Dermis blood vessel endothelial cell (primary cell): ENCODE data around the gene ZNF574. TPM values are rescaled to one million over a fixed set of nuclear protein-coding genes. Genes with fewer than 3 reads are reported as not detected.

Source experiments
- DNase-seq: peaks from one replicate; pipeline ENCODE4 v3.0.0; 2010
- total RNA-seq: library from RNA; depleted of rRNA; stranded (reverse); fragments of >200 nt; gene quantifications from 2 replicates; pipeline ENCODE4 v1.2.3, GENCODE V29; 2014

The ZNF574 gene
- total RNA-seq, 1 donor from 2014 or later: 17.4 TPM

DNA sequence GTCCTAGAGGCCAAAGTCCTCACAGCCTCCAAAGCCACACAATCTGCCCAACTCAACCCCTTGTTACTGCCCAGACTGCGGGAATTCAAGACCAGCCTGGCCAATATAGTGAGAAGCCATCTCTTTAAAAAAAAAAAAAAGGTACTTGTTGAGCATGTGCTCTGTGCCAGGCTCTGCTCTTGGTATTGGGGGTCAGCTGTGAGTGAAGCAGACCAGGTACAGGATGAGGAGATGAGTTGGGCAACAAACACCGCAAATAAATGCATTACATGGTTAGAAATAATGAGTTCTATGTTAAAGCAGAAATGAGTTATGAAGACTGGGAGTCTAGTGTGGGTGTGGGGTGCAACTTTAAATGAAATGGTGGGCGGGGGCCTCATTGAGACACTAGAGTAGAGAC, 15.8 kb upstream of the ZNF574 start:
- no peak for DNase-seq

DNA sequence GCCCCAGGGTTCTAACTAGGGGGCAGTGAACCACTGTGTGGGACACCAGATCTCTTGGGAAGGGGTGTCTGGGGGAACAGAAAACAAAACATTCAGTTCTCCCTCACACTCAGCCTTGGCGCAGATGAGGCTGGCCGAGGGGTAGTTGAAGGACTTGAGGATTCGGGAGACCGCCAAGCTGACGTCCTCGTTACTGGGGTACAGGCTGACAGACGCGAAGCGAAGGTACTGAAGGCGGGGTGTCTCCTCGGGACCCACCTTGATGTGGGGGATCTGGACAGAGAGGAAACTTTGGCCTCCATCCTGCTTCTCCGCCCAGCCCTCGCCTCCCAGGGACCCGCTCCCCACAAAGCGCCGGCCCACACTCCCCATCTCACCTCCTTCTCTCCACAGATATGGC, 13.6 kb upstream of the ZNF574 start:
- no peak for DNase-seq

DNA sequence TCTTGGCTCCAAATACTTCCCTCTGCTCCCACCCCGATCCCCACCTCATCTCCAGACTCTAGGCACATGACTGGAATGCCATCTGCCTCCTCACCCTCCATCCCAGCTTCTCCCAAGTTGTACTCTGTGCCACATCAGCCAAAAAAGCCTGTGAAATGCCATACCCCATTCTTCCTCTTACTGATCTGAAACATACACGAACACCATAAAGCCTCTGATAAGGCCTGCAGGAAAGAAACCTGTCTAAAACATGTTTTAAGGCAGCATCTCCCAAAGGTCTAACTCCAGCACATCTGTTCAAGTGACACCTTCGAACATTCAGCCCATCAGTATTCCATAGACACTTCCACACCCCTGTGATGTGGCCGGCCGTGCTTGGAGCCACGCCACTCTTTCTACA, 11.5 kb upstream of the ZNF574 start:
- DNase-seq: no peak

DNA sequence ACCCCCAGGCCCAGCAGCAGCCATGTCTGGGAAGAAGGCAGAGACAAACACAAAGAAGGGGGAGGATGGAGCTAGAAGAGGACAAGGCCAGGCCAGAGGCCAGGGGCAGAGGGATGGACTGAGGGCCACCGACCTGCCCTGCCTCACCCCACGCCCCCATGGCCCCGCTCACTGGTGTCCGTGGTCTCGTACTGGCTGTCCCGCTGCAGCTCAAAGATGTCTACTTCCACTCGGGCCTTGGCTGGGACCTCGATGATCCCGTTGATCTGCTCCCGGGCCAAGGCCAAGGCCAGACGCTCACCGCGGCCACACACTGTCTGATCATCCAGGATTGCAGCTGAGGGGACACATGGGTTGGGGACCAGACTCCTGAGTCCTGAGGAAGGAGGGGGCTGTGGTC, 10.9 kb upstream of the ZNF574 start:
- no peak for DNase-seq

DNA sequence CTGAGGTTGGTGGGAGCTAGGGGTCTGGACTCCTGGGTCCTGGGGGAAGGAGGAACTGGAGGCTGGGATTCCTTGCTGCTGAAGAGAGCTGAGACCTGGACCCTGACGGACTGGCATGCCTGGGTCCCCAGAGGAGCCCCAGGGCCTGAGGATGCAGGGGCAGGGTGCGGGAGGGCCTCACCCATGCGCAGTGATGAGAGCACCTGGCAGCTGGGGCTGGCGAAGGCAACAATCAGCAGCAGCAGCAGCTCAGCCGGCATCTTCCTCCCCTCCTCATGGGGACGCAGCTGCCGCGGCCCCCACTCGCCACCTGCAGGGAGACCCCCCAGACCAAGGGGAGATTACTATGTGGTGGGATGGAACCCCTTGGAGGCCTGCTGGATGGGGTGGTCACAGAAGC, 10.5 kb upstream of the ZNF574 start:
- DNase-seq: no peak

DNA sequence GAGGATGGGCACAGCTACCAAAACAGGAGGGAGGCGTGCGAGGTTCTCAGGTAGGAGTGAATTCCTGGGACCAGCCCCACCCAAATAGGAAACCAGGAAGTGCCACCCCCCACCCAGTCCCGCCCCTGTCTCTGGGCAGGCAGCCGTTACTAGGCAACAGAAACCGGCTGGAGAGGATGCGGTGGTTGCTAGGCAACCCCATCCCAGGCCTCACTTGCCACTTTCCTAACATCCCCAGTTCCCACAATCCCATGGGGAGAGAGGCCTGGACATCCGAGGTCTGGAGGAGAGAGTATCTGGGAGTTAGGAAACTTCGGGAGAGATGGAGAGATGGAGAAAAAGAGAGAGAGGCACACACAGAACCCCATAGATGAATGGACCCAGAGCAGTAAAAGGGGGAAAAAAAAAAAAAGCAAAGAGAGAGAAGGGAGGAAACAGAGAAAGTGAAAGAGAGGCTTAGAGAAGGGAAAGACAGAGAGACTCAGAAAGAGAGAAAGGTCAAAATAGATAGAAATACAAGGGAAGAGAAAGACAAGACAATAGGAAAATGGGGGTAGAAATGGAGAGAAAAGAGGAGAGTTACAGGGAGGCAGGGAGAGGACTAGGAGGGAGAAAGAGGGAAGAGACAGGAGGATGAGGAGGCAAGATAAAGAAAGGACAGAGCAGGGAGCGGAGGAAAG, 9.8 kb upstream of the ZNF574 start:
- peak; percentile 17 for DNase-seq

DNA sequence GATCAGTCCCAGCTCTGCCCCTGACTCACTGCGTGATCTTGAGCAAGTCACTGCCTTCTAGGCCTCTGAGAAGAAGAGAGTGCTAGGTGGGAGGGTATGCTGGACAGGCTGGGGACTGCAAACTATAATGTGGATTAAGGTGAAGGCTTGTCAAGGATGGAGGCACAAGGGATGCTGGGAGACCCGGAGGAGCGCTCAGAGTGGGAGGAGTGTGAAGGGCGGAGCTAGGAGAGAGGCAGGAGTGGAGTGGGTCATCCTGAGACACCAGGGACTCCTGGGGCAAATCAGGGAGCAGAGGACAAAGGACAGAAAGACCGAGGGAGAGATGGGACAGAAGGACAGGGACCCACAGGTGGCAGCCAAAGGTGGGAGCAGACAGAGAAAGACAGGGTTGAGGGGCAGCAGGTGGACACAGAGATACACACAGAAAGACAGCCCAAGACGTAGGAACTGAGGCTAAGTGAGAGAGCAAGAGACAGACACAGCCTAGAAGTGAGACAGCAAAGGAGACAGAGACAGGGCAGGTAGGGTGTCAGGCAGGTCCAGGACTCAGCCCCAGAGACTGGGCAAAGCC, 8.6 kb upstream of the ZNF574 start:
- DNase-seq: no peak

DNA sequence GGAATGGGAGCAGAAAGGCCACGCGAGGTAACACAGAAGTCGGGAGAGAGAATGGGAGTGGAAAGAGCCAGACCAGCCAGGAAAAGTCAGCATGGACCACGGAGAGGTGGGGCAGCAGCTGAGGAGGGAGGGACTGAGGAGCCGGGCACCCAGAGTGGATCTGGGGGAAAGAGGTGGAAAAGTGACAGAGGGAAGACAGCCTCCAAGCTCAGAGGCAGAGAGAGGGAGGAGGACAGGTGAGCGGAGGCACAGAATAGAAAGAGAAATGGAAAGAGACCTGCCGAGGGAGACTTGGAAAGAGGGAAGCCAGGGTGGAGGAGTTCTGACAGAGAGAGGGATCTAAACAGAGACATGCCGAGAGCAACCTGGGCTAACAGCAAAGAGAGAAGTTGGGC, 7.6 kb upstream of the ZNF574 start:
- no peak for DNase-seq

DNA sequence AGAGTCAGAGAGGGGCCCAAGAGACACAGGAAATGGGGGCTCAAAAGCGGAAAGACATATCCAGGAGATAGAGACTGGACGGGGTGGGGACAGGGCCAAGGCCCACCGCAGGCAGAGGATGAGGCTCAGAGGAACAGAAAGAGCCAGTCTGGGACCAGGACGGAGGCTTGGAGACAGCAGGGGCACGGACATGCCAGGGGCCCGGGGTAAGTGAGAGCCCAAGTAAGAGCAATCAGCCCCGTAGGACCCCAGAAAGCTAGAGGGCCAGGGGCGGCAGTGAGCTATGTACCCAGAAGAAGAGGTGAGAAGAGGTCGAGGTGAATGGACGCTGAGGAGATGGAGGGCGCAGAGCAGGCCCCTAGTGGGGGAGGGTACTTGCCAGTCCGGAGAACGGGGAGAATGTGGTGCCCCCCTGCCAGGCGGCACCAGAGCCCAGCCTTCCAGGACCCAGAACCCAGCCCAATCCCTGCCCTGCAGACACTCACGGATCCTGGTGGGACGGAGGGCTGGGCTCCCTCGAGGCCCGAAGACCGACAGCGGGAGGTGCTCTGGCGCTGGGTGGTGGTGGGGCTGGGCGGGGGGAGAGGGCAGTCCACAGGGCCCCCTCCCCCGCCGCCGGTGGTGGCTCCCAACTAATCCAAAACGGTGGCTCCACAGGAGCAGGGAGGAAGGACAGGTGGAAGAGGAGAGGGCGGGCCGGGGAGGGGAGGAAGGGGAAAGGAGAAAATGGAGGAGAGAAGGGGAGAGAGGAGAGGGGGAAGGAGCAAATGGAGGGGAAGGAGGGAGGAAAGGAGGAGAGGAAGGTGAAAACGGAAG, 7.0 kb upstream of the ZNF574 start:
- no peak for DNase-seq

DNA sequence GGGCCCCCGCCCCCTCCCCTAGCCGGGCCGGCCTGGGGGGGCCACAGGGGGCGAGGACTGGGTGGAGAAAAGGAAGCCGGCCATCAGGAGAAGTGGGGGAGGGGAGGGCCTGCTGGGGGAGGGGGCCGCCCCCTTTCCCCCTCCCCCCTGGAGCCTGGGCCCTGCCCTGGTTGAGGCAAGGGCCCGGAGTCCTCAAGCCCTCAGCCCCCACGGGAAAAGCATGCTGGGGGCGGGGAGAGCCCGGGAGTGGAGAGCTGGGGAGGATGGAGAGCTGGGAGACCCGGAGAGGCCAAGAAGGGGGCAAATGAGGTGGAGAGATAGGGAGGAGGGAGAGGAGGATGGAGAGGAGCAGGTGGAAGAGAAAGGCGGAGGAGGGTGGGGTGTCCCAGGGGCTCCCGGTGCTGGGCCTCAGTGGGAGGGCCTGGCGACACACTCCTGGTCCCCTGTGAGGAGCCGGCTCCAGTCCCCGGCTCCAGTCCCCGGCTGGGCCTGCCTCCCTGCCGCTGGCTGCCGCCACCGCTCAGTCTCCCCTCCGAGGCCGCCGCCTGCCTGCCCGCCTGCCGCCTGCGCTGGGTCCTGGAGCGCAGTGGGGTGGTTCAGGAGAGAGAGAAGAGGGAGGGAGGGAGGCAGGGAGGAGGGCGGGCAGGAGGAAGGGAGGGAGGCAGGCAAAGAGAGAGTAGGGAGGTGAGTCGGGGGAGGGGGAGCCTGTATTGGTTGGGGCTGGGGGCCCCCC, 6.2 kb upstream of the ZNF574 start, which contains the start of gene GRIK5:
Gene GRIK5 (minus strand): TSS at position 588 of the 733 bp plus-strand sequence. CDS start 4,436 bp downstream, outside the sequence.
- no peak for DNase-seq

DNA sequence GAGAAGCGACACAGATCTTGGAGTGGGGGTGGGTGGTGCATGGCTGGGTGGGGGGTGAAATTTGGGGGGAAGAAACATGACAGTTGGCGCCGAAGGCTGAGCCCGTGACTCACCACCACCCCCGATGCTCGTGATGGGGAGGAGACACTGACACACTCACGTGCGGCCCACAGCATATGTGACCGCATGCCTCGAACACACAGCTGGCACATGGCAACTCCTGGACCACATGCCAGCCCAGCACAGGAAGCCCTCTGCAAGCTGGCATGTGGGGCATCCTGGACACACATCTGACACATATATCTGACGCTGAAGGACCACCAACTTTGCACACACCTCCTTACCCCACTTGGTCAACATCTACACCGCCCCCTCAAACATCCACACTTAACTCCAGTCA, 4.7 kb upstream of the ZNF574 start:
- no peak for DNase-seq

DNA sequence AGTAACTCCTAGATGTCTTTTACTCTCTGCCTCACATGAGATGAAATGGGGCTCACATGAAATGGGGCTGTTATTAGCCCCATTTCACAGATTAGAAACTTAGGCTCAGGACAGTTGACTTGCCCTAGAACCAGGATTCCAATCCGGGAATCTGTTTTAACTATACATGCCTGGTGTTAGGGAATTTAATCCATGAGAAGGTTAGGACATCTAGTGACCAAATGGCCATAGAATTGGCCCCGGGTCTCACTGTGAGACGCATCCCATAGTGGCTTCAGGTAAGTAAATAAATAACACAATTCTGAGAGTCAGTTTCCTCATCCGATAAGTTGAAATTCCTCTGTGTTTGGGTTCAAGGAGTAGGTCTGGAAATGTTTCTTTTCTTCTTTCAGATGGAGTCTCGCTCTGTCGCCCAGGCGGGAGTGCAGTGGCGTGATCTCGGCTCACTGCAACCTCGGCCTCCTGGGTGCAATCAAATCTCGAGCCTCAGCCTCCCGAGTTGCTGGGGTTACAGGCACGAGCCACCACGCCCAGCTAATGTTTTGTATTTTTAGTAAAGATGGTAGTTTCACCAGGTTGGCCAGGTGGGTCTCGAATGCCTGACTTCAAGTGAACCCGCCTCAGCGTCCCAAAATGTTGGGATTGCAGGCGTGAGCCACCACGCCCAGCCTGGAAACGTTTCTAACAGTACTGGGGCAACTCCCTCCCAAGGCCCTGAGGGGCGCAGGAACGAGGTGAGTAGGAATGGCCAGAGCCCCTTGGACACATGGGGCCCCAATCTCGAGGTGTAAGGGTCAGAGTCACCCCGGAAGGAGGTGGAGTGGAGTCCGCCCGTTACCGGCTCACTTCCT, 1.2 kb upstream of the ZNF574 start:
- peak; percentile 20 for DNase-seq

DNA sequence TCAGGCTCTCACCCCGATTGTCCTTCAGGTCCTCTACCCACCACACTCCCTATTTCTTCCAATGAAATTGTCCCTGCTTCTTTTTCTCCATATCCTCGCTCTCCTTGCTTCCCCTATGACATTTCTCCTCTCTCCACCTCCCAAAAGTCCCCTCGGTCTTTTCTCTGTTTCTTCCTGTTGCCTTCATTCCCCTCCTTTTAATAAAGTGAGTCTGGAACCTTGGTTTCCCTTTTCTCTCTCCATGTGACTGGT, 676 bp upstream of the ZNF574 start:
- no peak for DNase-seq

DNA sequence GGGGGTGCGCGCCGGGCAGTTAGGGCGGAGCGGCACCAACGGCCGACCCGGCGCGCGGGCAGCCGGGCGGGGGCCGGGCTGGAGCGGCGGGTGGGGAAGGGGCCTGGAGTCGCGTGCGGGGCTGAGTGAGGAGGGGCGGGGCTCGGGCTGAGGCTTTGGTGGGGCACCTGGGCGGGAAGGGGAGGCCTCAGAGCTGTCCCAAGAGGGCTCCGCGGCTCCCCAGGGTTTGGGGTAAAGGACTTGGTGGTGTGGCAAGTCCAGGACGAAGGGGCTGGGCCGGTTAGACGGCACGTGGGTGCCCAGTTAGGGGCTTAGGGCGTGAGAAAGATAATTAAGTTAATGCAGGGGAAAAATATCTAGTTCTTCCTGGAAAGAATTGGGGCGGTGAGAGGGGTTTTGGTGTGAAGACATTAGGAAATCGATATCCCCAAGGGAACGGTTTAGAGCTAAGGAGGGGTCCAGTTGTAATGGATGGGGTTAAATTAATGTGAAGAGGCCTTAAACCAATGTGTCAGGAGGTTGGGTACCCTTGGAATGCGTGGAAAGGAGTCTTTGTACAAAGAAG, 496 bp downstream of the ZNF574 start:
- no peak for DNase-seq

DNA sequence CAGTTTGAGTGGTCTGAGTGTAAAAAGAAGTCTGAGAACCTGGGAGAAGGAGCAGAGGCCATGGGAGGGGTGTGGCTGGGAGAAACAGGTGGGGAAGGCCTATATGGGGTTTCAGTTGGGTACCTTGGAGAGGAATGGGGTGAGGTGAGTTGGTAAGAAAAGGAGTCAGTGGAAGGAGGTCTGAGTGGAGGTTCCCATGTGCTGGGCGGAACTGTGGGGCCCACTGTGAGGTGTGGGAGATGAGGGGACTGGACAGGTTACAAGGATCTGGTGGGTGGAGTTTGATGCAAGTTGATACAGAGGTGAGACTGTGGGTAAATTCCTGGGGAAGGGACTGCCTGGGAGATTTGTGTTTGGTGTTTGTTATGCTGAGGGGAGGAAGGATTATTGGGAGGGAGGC, 2.1 kb downstream of the ZNF574 start:
- DNase-seq: no peak

DNA sequence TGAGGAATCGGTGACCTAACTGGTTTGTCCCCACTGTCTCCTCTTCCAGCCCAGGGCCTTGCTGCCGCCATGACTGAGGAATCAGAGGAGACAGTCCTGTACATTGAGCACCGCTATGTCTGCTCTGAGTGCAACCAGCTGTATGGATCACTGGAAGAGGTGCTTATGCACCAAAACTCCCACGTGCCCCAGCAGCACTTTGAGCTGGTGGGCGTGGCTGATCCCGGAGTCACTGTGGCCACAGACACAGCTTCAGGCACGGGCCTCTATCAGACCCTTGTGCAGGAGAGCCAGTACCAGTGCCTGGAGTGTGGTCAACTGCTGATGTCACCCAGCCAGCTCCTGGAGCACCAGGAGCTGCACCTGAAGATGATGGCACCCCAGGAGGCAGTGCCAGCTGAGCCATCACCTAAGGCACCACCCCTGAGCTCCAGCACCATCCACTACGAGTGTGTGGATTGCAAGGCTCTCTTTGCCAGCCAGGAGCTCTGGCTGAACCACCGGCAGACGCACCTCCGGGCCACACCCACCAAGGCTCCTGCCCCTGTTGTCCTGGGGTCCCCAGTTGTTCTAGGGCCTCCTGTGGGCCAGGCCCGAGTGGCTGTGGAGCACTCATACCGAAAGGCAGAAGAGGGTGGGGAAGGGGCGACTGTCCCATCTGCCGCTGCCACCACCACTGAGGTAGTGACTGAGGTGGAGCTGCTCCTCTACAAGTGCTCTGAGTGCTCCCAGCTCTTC, 2.7 kb downstream of the ZNF574 start:
- DNase-seq: no peak

DNA sequence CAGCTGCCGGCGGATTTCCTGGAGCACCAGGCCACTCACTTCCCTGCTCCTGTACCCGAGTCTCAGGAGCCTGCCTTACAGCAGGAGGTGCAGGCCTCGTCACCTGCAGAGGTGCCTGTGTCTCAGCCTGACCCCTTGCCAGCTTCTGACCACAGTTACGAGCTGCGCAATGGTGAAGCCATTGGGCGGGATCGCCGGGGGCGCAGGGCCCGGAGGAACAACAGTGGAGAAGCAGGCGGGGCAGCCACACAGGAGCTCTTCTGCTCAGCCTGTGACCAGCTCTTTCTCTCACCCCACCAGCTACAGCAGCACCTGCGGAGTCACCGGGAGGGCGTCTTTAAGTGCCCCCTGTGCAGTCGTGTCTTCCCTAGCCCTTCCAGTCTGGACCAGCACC, 3.3 kb downstream of the ZNF574 start:
- DNase-seq: no peak

DNA sequence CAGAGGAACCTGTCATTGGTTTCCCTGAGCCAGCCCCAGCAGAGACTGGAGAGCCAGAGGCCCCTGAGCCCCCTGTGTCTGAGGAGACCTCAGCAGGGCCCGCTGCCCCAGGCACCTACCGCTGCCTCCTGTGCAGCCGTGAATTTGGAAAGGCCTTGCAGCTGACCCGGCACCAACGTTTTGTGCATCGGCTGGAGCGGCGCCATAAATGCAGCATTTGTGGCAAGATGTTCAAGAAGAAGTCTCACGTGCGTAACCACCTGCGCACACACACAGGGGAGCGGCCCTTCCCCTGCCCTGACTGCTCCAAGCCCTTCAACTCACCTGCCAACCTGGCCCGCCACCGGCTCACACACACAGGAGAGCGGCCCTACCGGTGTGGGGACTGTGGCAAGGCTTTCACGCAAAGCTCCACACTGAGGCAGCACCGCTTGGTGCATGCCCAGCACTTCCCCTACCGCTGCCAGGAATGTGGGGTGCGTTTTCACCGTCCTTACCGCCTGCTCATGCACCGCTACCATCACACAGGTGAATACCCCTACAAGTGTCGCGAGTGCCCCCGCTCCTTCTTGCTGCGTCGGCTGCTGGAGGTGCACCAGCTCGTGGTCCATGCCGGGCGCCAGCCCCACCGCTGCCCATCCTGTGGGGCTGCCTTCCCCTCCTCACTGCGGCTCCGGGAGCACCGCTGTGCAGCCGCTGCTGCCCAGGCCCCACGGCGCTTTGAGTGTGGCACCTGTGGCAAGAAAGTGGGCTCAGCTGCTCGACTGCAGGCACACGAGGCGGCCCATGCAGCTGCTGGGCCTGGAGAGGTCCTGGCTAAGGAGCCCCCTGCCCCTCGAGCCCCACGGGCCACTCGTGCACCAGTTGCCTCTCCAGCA, 4.2 kb downstream of the ZNF574 start:
- DNase-seq: no peak

DNA sequence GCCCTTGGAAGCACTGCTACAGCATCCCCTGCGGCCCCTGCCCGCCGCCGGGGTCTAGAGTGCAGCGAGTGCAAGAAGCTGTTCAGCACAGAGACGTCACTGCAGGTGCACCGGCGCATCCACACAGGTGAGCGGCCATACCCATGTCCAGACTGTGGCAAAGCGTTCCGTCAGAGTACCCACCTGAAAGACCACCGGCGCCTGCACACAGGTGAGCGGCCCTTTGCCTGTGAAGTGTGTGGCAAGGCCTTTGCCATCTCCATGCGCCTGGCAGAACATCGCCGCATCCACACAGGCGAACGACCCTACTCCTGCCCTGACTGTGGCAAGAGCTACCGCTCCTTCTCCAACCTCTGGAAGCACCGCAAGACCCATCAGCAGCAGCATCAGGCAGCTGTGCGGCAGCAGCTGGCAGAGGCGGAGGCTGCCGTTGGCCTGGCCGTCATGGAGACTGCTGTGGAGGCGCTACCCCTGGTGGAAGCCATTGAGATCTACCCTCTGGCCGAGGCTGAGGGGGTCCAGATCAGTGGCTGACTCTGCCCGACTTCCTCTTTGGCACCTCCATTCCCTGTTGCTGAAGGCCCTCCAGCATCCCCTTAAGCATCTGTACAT, 4.9 kb downstream of the ZNF574 start:
- DNase-seq: no peak
